Thyroid gland (tissue), 4 donors: ENCODE results near the gene LAMB3.

Experiments used
- CTCF ChIP-seq, 6 experiments: fragments of 200-600 bp in 3 of 6; fragments of 450-650 bp in 3 of 6; sonication (generic) in 3 of 6; IDR thresholded peaks; one replicate each; pipeline ENCODE4 v1.5.1; 2016 to 2019; ENCODE audit warnings: antibody characterized with exemption in 6 of 6, mild to moderate bottlenecking in 2 of 6, inconsistent platforms in 1 of 6, moderate library complexity in 1 of 6
- POLR2A ChIP-seq, 2 donors: fragments of 450-650 bp; IDR thresholded peaks; one replicate each; pipeline ENCODE4 v1.6.1; 2017; ENCODE audit warnings: antibody characterized with exemption in 2 of 2, mild to moderate bottlenecking in 2 of 2, moderate library complexity in 1 of 2

- TF ChIP-seq CTCF (IDR thresholded peaks at IDR 0.05): peak; percentile 85 to 96 (median 89)
- TF ChIP-seq POLR2A (IDR thresholded peaks at IDR 0.05): no peak
Measured at GRCh38 chr1:209576392-209577197, 75.6 kb downstream of the LAMB3 start.
